ENCODE results near the gene TAF11L8.

- TF ChIP-seq CTCF (IDR thresholded peaks at IDR 0.05; ENCODE audit: low read depth, low read length, poor library complexity, severe bottlenecking), result no peak
- TF ChIP-seq EZH2phosphoT487 (IDR thresholded peaks at IDR 0.05; ENCODE audit: borderline replicate concordance, low read length), result no peak
Measured at GRCh38 chr5:17634160-17634559, 43.4 kb upstream of the TAF11L8 start, which contains the start of gene TAF11L14.
